CD4-positive, alpha-beta T cell (primary cell): ENCODE results near the gene CETP. TPM values are rescaled to one million over a fixed set of nuclear protein-coding genes. Genes with fewer than 3 reads are reported as not detected.
A peak's percentile ranks its signal among the peaks of the same experiment; 100 is the strongest.

ENCODE experiments used
- ATAC-seq: fragments of 200-7000 bp; cut with Tn5 transposase; one replicate; pipeline ENCODE4 v1.10.0; 2022; ENCODE audit warnings: mild to moderate bottlenecking; ENCODE audit not compliant: poor library complexity
- CTCF ChIA-PET: fragments of 350-600 bp; sonication (Branson Sonifier 250); formaldehyde crosslinking; loops from one replicate; lab custom pipeline; 2021; ENCODE audit warnings: antibody characterized with exemption, inconsistent platforms; lab: Charles Lee
- POLR2A ChIA-PET: fragments of 350-600 bp; sonication (Branson Sonifier 250); formaldehyde crosslinking; loops from one replicate; lab custom pipeline; 2021; ENCODE audit warnings: antibody characterized with exemption, inconsistent platforms; lab: Charles Lee
- DNase-seq, 14 experiments: peaks; one replicate each; pipeline ENCODE4 v3.0.0-alpha.2; 2013 to 2020; ENCODE audit warnings: mixed read lengths in 2 of 14
- H3K27ac ChIP-seq, 2 donors: one replicate each; pipeline versions ENCODE4 v1.5.1 to v1.7.0; 2013; ENCODE audit warnings: low read length in 2 of 2, low read depth in 1 of 2, mild to moderate bottlenecking in 1 of 2
- H3K27me3 ChIP-seq, 2 experiments: 1 replicate in 1 of 2; 2 replicates in 1 of 2; pipeline versions ENCODE4 v1.6.1 to v1.7.0; 2013; ENCODE audit warnings: low read length in 2 of 2, control low read depth in 1 of 2, mild to moderate bottlenecking in 1 of 2, moderate library complexity in 1 of 2; ENCODE audit not compliant: insufficient read depth in 2 of 2, control insufficient read depth in 1 of 2
- H3K36me3 ChIP-seq: one replicate; pipeline ENCODE4 v1.6.1; 2013; ENCODE audit warnings: low read length, control low read depth; ENCODE audit not compliant: insufficient read depth
- H3K4me1 ChIP-seq: one replicate; pipeline ENCODE4 v1.6.1; 2013; ENCODE audit warnings: low read length, control low read depth; ENCODE audit not compliant: insufficient read depth
- H3K4me3 ChIP-seq: one replicate; pipeline ENCODE4 v1.5.1; 2013; ENCODE audit warnings: mild to moderate bottlenecking, low read length, moderate library complexity
- H3K9me3 ChIP-seq, 2 experiments: 1 replicate in 1 of 2; 2 replicates in 1 of 2; pipeline versions ENCODE4 v1.6.1 to v1.7.0; 2013; ENCODE audit warnings: low read length in 2 of 2, mild to moderate bottlenecking in 2 of 2, control low read depth in 1 of 2, moderate library complexity in 1 of 2; ENCODE audit not compliant: control insufficient read depth in 1 of 2, insufficient read depth in 1 of 2
- H3K27ac Mint-ChIP-seq: one replicate; pipeline ENCODE4 v1.8.0; 2020; ENCODE audit warnings: mixed read lengths
- H3K27me3 Mint-ChIP-seq: one replicate; pipeline ENCODE4 v1.8.0; 2021; ENCODE audit warnings: mixed read lengths
- H3K36me3 Mint-ChIP-seq: one replicate; pipeline ENCODE4 v1.8.0; 2021; ENCODE audit warnings: low read depth, mixed read lengths
- H3K4me1 Mint-ChIP-seq: one replicate; pipeline ENCODE4 v1.8.0; 2021; ENCODE audit warnings: low read depth, mixed read lengths
- H3K4me3 Mint-ChIP-seq: one replicate; pipeline ENCODE4 v1.8.0; 2020; ENCODE audit warnings: mild to moderate bottlenecking, mixed read lengths
- H3K9me3 Mint-ChIP-seq: one replicate; pipeline ENCODE4 v1.8.0; 2020; ENCODE audit warnings: mixed read lengths
- CTCF ChIP-seq: fragments of 200-600 bp; IDR thresholded peaks from one replicate; pipeline ENCODE4 v1.8.0; 2022; ENCODE audit warnings: antibody characterized with exemption, mild to moderate bottlenecking
- intact Hi-C, 2 experiments: fragments of 100-400 bp; cut with DNase I in 1 of 2; cut with micrococcal nuclease in 1 of 2; formaldehyde crosslinking; loops; one replicate each; pipeline versions ENCODE4 v1.15.1 to v1.9.0; 2023 to 2025; cut with DNase I, micrococcal nuclease
- total RNA-seq, 174 experiments: library from RNA in 2 of 174; stranded (reverse) in 2 of 174; gene quantifications; one replicate each; pipeline ENCODE4 v1.2.3 and lab custom pipeline; 2021 to 2026

Gene CETP
- total RNA-seq, 2 experiments from 2014 or later = not detected

- Histone ChIP-seq H3K9me3 (no peaks in the 10 kb centered on the region), H3K4me1 (peaks cover 79% of the 10 kb centered on the region), H3K27me3 (no peaks in the 10 kb centered on the region), H3K4me3 (no peak overlapping the region), H3K36me3 (peaks cover 36% of the 10 kb centered on the region), H3K27ac (peak overlapping the region in 1 of 2 donors; percentile 48)
- ATAC-seq = no peak
- no peak overlapping the region for H3K4me3 Mint-ChIP-seq
- intact Hi-C loops = no loop called here
- H3K27me3 Mint-ChIP-seq = no peaks in the 10 kb centered on the region
- no peaks in the 10 kb centered on the region for H3K9me3 Mint-ChIP-seq
- peak in 2 of 14 experiments; percentile 3 to 8 for DNase-seq
- peak overlapping the region; percentile 74 for H3K27ac Mint-ChIP-seq
- no peak for TF ChIP-seq CTCF
- CTCF ChIA-PET = interaction anchor here (0.7 kb wide), 1 partner anchor 14 kb away, joined by 3 read pairs; no protein-coding TSS in a partner anchor
- peaks cover 65% of the 10 kb centered on the region for H3K4me1 Mint-ChIP-seq
- H3K36me3 Mint-ChIP-seq = peaks cover 70% of the 10 kb centered on the region
- POLR2A ChIA-PET = interaction anchor here (1.0 to 9.9 kb wide), 6 partner anchors 9 to 76 kb away, joined by 3 to 68 read pairs (median 7); partner anchors contain the start of gene NLRC5
Measured at GRCh38 chr16:57007050-57007449, 45.3 kb downstream of the CETP start.

- Mint-ChIP-seq H3K36me3 (peaks cover 70% of the 10 kb centered on the region), H3K27me3 (no peaks in the 10 kb centered on the region), H3K27ac (peak overlapping the region; percentile 74), H3K9me3 (no peaks in the 10 kb centered on the region), H3K4me1 (peaks cover 66% of the 10 kb centered on the region), H3K4me3 (no peak overlapping the region)
- no peak for TF ChIP-seq CTCF
- ATAC-seq (no peak), DNase-seq (peak in 1 of 14 experiments; percentile 17)
- Histone ChIP-seq H3K4me1 (peaks cover 81% of the 10 kb centered on the region), H3K27ac (peak overlapping the region in 1 of 2 donors; percentile 30), H3K4me3 (no peak overlapping the region), H3K27me3 (no peaks in the 10 kb centered on the region), H3K36me3 (peaks cover 36% of the 10 kb centered on the region), H3K9me3 (no peaks in the 10 kb centered on the region)
- intact Hi-C loops = no loop called here
- ChIA-PET CTCF (interaction anchor here (0.7 kb wide), 1 partner anchor 15 kb away, joined by 3 read pairs; no protein-coding TSS in a partner anchor), POLR2A (interaction anchor here (0.6 to 9.9 kb wide), 8 partner anchors 9 to 76 kb away, joined by 3 to 68 read pairs (median 6); partner anchors contain the start of gene NLRC5)
Measured at GRCh38 chr16:57007530-57007929, 45.8 kb downstream of the CETP start.

- DNase-seq = no peak
- CTCF ChIA-PET = no interaction called here
- intact Hi-C loops = no loop called here
- H3K4me1 ChIP-seq = peaks cover 78% of the 10 kb centered on the region
- ATAC-seq = no peak
- H3K27ac ChIP-seq = no peak overlapping the region
- no peak for TF ChIP-seq CTCF
- POLR2A ChIA-PET = interaction anchor here (1.7 to 9.9 kb wide), 6 partner anchors 9 to 19 kb away, joined by 5 to 68 read pairs (median 7); partner anchors contain the start of gene NLRC5
- H3K9me3 ChIP-seq = no peaks in the 10 kb centered on the region
- H3K36me3 Mint-ChIP-seq = peaks cover 62% of the 10 kb centered on the region
- H3K36me3 ChIP-seq = peaks cover 33% of the 10 kb centered on the region
- H3K4me3 Mint-ChIP-seq = no peak overlapping the region
- H3K4me3 ChIP-seq = no peak overlapping the region
- H3K27me3 Mint-ChIP-seq = no peaks in the 10 kb centered on the region
- H3K27me3 ChIP-seq = no peaks in the 10 kb centered on the region
- peaks cover 68% of the 10 kb centered on the region for H3K4me1 Mint-ChIP-seq
- H3K27ac Mint-ChIP-seq = peak overlapping the region; percentile 91
- no peaks in the 10 kb centered on the region for H3K9me3 Mint-ChIP-seq
Measured at GRCh38 chr16:57008440-57008839, 46.7 kb downstream of the CETP start.
